HEK293T (cell line): Measurements from ENCODE around the gene HEPN1.

ENCODE experiments used
- CTCF ChIA-PET: fragments of 350-600 bp; formaldehyde crosslinking; extraction: SDS; loops from one replicate; lab custom pipeline; 2021; ENCODE audit warnings: antibody characterized with exemption, inconsistent platforms; lab: Yijun Ruan, JAX
- POLR2A ChIA-PET: fragments of 350-600 bp; formaldehyde crosslinking; extraction: SDS; loops from one replicate; lab custom pipeline; 2020; ENCODE audit warnings: antibody characterized with exemption, inconsistent platforms; lab: Yijun Ruan, JAX
- DNase-seq: peaks from one replicate; pipeline ENCODE4 v3.0.0; 2012; ENCODE audit warnings: mixed read lengths; ENCODE audit errors: extremely low spot score
- ARNT ChIP-seq: fragments of 450-650 bp; IDR thresholded peaks from 2 replicates; pipeline ENCODE4 v1.6.1; 2017; ENCODE audit warnings: mild to moderate bottlenecking
- BHLHE40 ChIP-seq: fragments of 450-650 bp; IDR thresholded peaks from 2 replicates; pipeline ENCODE4 v1.6.1; 2016; ENCODE audit warnings: mild to moderate bottlenecking, moderate library complexity, borderline replicate concordance
- CTBP1 ChIP-seq: fragments of 450-650 bp; IDR thresholded peaks from 2 replicates; pipeline ENCODE4 v1.6.1; 2016; ENCODE audit warnings: borderline replicate concordance
- ELF4 ChIP-seq: fragments of 450-650 bp; IDR thresholded peaks from 2 replicates; pipeline ENCODE4 v1.6.1; 2017; ENCODE audit warnings: antibody characterized with exemption
- FOXA1 ChIP-seq: fragments of 450-650 bp; IDR thresholded peaks from 2 replicates; pipeline ENCODE4 v1.6.1; 2016; ENCODE audit warnings: mild to moderate bottlenecking
- FOXK2 ChIP-seq: fragments of 450-650 bp; IDR thresholded peaks from 2 replicates; pipeline ENCODE4 v1.6.1; 2016; ENCODE audit warnings: mild to moderate bottlenecking
- FOXM1 ChIP-seq: fragments of 450-650 bp; IDR thresholded peaks from 2 replicates; pipeline ENCODE4 v1.6.1; 2017; ENCODE audit warnings: mild to moderate bottlenecking, borderline replicate concordance
- HDGF ChIP-seq: fragments of 450-650 bp; IDR thresholded peaks from 2 replicates; pipeline ENCODE4 v1.6.1; 2017; ENCODE audit warnings: antibody characterized with exemption, borderline replicate concordance
- L3MBTL2 ChIP-seq: fragments of 450-650 bp; conservative IDR thresholded peaks from 2 replicates; pipeline ENCODE4 v1.6.1; 2016; ENCODE audit warnings: mild to moderate bottlenecking
- LEF1 ChIP-seq: fragments of 450-650 bp; IDR thresholded peaks from 2 replicates; pipeline ENCODE4 v1.6.1; 2017; ENCODE audit warnings: mild to moderate bottlenecking, borderline replicate concordance
- NFRKB ChIP-seq: fragments of 450-650 bp; IDR thresholded peaks from 2 replicates; pipeline ENCODE4 v1.6.1; 2016; ENCODE audit warnings: mild to moderate bottlenecking, moderate library complexity
- PKNOX1 ChIP-seq: fragments of 450-650 bp; IDR thresholded peaks from 2 replicates; pipeline ENCODE4 v1.6.1; 2016
- SP1 ChIP-seq: fragments of 450-650 bp; IDR thresholded peaks from 2 replicates; pipeline ENCODE4 v1.6.1; 2017
- SUZ12 ChIP-seq: fragments of 450-650 bp; IDR thresholded peaks from 2 replicates; pipeline ENCODE4 v1.6.1; 2016; ENCODE audit warnings: mild to moderate bottlenecking
- TARDBP ChIP-seq: fragments of 450-650 bp; IDR thresholded peaks from 2 replicates; pipeline ENCODE4 v1.6.1; 2016
- ZNF384 ChIP-seq: fragments of 450-650 bp; IDR thresholded peaks from 2 replicates; pipeline ENCODE4 v1.6.1; 2016

The HEPN1 gene

GRCh38 chr11:124877910-124878758 lies 40.9 kb upstream of the HEPN1 start:
- POLR2A ChIA-PET, result interaction anchor here (0.8 to 0.9 kb wide), 2 partner anchors 9 to 21 kb away, joined by 3 read pairs; no protein-coding TSS in a partner anchor
- TF ChIP-seq HDGF (no peak), SP1 (no peak), ARNT (no peak), CTBP1 (no peak), FOXA1 (no peak), TARDBP (no peak), L3MBTL2 (no peak), ELF4 (no peak), PKNOX1 (no peak), BHLHE40 (no peak), NFRKB (no peak), FOXK2 (no peak), SUZ12 (no peak)
- CTCF ChIA-PET, result no interaction called here
- DNase-seq, result no peak

GRCh38 chr11:124878759-124879492 lies 40.1 kb upstream of the HEPN1 start:
- DNase-seq, result no peak
- CTCF ChIA-PET, result no interaction called here
- POLR2A ChIA-PET, result interaction anchor here (0.8 to 0.9 kb wide), 2 partner anchors 8 to 21 kb away, joined by 3 read pairs; no protein-coding TSS in a partner anchor
- TF ChIP-seq SP1 (no peak), L3MBTL2 (no peak)

GRCh38 chr11:124879493-124880289 lies 39.4 kb upstream of the HEPN1 start:
- TF ChIP-seq TARDBP (no peak), FOXM1 (no peak), SP1 (no peak), ZNF384 (no peak), ELF4 (no peak), SUZ12 (no peak), BHLHE40 (no peak), CTBP1 (no peak), FOXA1 (no peak), HDGF (no peak), FOXK2 (no peak), LEF1 (no peak), L3MBTL2 (no peak), PKNOX1 (no peak), ARNT (no peak), NFRKB (no peak)
- no peak for DNase-seq
- ChIA-PET POLR2A (no interaction called here), CTCF (interaction anchor here (1.1 kb wide), 1 partner anchor 13 kb away, joined by 6 read pairs; no protein-coding TSS in a partner anchor)

- TF ChIP-seq NFRKB (no peak), CTBP1 (no peak), SP1 (no peak), FOXK2 (no peak), HDGF (no peak), ARNT (no peak), FOXM1 (no peak), TARDBP (no peak), ZNF384 (no peak), PKNOX1 (no peak)
- CTCF ChIA-PET, result interaction anchor here (1.1 kb wide), 1 partner anchor 14 kb away, joined by 6 read pairs; no protein-coding TSS in a partner anchor
- POLR2A ChIA-PET, result no interaction called here
- DNase-seq, result no peak
Measured at GRCh38 chr11:124880290-124880611, 38.8 kb upstream of the HEPN1 start.

- POLR2A ChIA-PET, result no interaction called here
- CTCF ChIA-PET, result no interaction called here
Measured at GRCh38 chr11:124880958-124881357, 38.1 kb upstream of the HEPN1 start.

More at GRCh38 chr11:124880958-124881357, 38.1 kb upstream of the HEPN1 start:
- no peak for DNase-seq
- TF ChIP-seq NFRKB, result no peak
